MM.1S (cell line): Measurements from ENCODE around the gene OR3A2.
"Not testable (repeated sequence)": the region's sequence is repeated elsewhere in the genome, so short reads cannot be mapped to it uniquely, and the experiment has no call there.

ENCODE experiments used
- EZH2 ChIP-seq: fragments of 300-600 bp; sonication (generic); optimal IDR thresholded peaks from 2 replicates; pipeline ENCODE3; 2017; ENCODE audit warnings: low read depth, mild to moderate bottlenecking, antibody characterized with exemption, low read length, mixed read lengths
- TF ChIP-seq, protein P1 (sequence below): fragments of 300-600 bp; sonication (generic); IDR thresholded peaks from 2 replicates; pipeline ENCODE4 v1.5.1; 2016; ENCODE audit warnings: antibody characterized with exemption, low read length, mixed read lengths

DNA sequence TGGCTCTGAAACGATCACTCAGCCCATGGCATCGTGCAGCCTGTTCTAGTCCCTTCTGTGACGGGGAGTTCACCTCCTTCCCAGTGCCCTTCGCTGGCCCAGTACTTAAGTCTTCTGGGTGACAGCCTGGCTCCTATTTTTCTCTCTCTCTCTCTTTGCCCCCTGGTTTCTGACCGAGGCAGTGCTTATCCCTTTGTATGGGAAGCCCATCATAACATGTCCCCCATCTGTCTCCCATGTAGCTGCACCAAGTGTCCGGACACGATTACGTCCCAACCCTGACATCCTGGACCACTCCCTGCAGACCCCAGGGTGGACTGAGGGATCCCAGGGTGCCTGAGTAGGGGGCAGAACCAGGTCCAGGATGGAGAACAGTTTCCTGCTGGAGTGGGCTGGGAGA is 153.8 kb downstream of the OR3A2 start:
- TF ChIP-seq, protein P1, sequence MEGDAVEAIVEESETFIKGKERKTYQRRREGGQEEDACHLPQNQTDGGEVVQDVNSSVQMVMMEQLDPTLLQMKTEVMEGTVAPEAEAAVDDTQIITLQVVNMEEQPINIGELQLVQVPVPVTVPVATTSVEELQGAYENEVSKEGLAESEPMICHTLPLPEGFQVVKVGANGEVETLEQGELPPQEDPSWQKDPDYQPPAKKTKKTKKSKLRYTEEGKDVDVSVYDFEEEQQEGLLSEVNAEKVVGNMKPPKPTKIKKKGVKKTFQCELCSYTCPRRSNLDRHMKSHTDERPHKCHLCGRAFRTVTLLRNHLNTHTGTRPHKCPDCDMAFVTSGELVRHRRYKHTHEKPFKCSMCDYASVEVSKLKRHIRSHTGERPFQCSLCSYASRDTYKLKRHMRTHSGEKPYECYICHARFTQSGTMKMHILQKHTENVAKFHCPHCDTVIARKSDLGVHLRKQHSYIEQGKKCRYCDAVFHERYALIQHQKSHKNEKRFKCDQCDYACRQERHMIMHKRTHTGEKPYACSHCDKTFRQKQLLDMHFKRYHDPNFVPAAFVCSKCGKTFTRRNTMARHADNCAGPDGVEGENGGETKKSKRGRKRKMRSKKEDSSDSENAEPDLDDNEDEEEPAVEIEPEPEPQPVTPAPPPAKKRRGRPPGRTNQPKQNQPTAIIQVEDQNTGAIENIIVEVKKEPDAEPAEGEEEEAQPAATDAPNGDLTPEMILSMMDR = not testable (repeated sequence)
- TF ChIP-seq EZH2 = not testable (repeated sequence)
